Non-pigmented ciliary epithelial cell (primary cell): ENCODE results near the gene PLEKHA3.
A peak's percentile ranks its signal among the peaks of the same experiment; 100 is the strongest.
"Not testable (repeated sequence)": the region's sequence is repeated elsewhere in the genome, so short reads cannot be mapped to it uniquely, and the experiment has no call there.

Experiments used
- DNase-seq: peaks from one replicate; pipeline ENCODE4 v3.0.0-alpha.2; 2010; ENCODE audit warnings: low read depth

The PLEKHA3 gene

DNA sequence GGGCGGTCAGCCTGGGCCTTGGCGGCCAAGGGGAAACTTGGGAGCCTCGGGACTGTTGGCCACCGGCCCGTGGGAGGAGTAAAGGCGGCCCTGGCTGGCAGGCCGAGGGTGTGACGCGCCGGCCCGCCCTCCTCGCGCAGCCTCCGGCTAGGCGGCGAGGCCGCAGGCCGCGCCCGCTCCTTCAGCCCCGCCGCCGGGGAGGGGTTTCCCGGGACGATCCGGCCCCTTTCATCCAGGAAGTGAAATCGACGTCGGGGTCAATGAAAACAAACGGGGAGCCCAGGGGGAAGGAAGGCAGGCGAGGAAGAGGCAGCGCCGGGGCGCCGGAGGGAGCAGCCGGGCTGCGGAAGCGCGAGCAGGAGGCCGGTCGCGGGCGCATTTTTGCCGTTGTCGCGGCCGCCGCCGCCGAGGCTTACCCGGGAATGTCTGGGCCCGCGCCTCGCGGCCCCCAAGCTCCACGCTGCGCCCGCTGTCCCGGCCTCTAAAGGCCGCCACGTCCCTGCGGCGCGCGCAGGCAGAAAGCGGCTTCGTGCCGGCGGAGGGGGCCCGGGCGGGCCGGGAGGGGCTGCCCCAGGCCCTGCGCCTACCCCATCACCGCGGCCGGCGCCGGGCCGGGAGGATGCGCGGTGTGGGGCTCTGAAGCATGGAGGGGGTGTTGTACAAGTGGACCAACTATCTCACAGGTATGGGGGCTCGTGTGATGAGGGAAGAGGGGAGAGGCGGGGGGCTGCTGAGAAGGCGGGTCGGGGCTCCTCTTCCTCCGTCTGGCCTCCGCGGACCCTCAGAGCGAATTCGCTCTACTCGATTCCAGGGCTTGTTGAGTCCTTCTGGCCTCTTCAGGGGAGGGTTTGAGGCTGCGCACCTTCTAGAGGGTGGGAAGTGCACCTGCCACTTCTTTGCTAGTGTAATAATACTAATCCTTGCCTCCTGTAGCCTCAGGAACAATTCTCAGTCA, at the start of gene PLEKHA3:
Gene PLEKHA3, plus strand, starts transcription at position 231 of the 955 bp plus-strand sequence. Its CDS starts 413 bp downstream, at position 644.
- DNase-seq: peak; percentile 68

- DNase-seq: no peak
These were observed 43.6 kb upstream of the PLEKHA3 start for GRCh38 chr2:178436662-178437061.

DNA sequence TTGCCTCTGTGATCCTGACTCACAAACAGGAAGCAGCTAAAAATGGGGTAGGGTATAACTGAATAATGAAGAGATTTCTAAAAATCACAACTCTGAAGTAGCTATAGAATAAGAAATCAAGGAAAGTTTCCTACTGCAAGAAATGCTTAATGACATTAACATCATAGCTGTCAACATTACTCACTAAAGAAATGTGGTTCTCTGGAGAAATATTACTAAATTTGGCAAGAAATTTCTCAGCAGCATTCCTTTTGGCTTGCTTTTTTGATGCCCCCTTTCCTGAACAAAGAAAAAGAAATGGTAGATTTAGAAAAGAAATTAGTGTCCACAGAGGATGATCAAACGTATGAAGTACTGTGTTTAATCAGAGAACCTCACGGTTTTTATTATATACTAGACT, 38.8 kb upstream of the PLEKHA3 start:
- DNase-seq: no peak

GRCh38 chr2:178448968-178449661, 31.1 kb upstream of the PLEKHA3 start:
- no peak for DNase-seq

- no peak for DNase-seq
These were observed 30.3 kb upstream of the PLEKHA3 start for GRCh38 chr2:178449700-178450523.

DNA sequence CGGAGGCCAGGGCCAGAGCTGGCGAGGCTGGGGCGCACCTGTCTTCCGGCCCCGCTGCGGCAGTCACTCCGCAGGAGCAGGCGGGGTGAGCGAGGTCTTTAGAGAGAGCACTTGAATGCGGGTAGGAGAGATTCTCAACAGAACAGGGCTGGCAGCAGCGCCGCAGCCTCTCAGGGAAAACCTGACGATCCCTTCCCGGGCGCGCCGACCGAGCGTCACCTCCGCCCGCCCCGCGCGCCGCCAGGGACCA, 29.8 kb upstream of the PLEKHA3 start:
- DNase-seq: no peak

DNA sequence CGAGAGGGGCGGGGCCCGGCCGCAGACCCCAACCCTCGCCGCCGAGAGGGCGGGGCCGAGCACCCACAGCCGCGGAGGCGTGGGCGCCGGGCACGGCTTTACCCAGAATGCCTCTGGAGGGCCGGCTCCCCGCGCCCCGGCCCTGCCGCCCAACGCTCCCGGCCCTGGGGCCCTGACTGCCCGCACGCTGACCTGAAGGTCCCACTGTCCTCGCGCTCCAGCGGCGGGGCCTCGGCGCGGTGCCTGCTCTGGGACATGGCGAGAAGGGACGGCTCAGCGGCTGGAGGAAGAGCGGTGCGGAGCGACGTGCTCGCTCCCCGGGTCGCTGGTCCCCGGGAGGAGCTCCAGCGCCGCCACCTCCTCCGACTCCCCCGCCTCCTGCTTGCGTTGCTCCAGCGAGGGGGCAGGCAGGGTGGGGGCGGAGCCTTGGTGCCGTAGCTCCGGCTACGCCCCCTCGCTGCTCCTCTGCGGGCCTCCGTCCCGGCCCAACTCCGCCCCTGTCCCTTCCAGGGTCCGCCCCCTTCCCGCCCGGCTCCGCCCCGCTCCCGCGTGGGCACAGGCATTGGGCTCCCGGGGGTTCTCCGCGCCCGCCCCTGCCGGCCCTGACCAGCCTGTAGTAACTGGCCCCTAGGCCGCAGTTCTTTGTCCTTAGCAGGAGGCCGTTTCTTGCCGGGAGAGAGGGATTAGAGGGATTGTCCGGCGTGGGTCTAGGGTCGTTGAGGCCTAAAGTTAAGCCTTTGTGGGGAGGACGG, 29.3 kb upstream of the PLEKHA3 start, which contains the start of the genes PJVK and PRKRA:
Gene PJVK, plus strand, starts transcription at position 605 of the 752 bp plus-strand sequence. CDS start 2,032 bp downstream, outside the sequence.
Gene PRKRA, minus strand, starts transcription at position 402 of the 752 bp plus-strand sequence. Its CDS starts 145 bp downstream, at position 257.
- peak; percentile 87 for DNase-seq

- DNase-seq: no peak
These were observed 27.9 kb upstream of the PLEKHA3 start for GRCh38 chr2:178452334-178452733.

- DNase-seq: no peak
These were observed 27.4 kb upstream of the PLEKHA3 start for GRCh38 chr2:178452870-178453269.

- no peak for DNase-seq
These were observed 24.3 kb upstream of the PLEKHA3 start for GRCh38 chr2:178455947-178456346.

GRCh38 chr2:178457390-178457886, 22.8 kb upstream of the PLEKHA3 start:
- no peak for DNase-seq

GRCh38 chr2:178469219-178469849, 10.9 kb upstream of the PLEKHA3 start:
- no peak for DNase-seq

GRCh38 chr2:178471313-178471712, 8.9 kb upstream of the PLEKHA3 start:
- DNase-seq: not testable (repeated sequence)

- no peak for DNase-seq
These were observed 6.9 kb upstream of the PLEKHA3 start for GRCh38 chr2:178473373-178473772.

- DNase-seq: no peak
These were observed 6.3 kb upstream of the PLEKHA3 start for GRCh38 chr2:178473931-178474330.

- no peak for DNase-seq
These were observed 5.7 kb upstream of the PLEKHA3 start for GRCh38 chr2:178474560-178474959.

- no peak for DNase-seq
These were observed 3.8 kb upstream of the PLEKHA3 start for GRCh38 chr2:178476477-178476876.

- DNase-seq: no peak
These were observed 2.7 kb upstream of the PLEKHA3 start for GRCh38 chr2:178477443-178478129.

GRCh38 chr2:178478130-178478438, 2.2 kb upstream of the PLEKHA3 start:
- DNase-seq: no peak
